HepG2 (cell line): Measurements from ENCODE around the gene KCNK7. TPM values are rescaled to one million over a fixed set of nuclear protein-coding genes. Genes with fewer than 3 reads are reported as not detected.

Experiments
- ATF7 ChIP-seq, 2 experiments: fragments of 450-650 bp in 1 of 2; sonication (generic) in 1 of 2; formaldehyde crosslinking in 1 of 2; IDR thresholded peaks; 2 replicates each; pipeline versions ENCODE4 v1.4.0 to v1.6.1; 2016 to 2020; ENCODE audit warnings: antibody characterized with exemption in 1 of 2, mild to moderate bottlenecking in 1 of 2, missing genetic modification reagents in 1 of 2
- BORCS8-MEF2B ChIP-seq: sonication (generic); formaldehyde crosslinking; IDR thresholded peaks from 2 replicates; pipeline ENCODE4 v1.8.0; 2022; ENCODE audit warnings: mild to moderate bottlenecking, missing genetic modification reagents
- EEA1 ChIP-seq: sonication (generic); formaldehyde crosslinking; IDR thresholded peaks from 2 replicates; pipeline ENCODE4 v1.5.1; 2020; ENCODE audit warnings: mild to moderate bottlenecking, missing genetic modification reagents, borderline replicate concordance
- ESRRA ChIP-seq: sonication (generic); formaldehyde crosslinking; IDR thresholded peaks from 2 replicates; pipeline ENCODE4 v1.5.1; 2020; ENCODE audit warnings: mild to moderate bottlenecking, low read depth, missing genetic modification reagents
- EZH2 ChIP-seq: conservative IDR thresholded peaks from 2 replicates; pipeline ENCODE4 v1.6.1; 2012; ENCODE audit warnings: mild to moderate bottlenecking, low read depth, low read length, moderate library complexity
- NKX3-1 ChIP-seq: sonication (generic); formaldehyde crosslinking; IDR thresholded peaks from 2 replicates; pipeline ENCODE4 v1.5.0; 2020; ENCODE audit warnings: missing genetic modification reagents
- SIX1 ChIP-seq: sonication (generic); formaldehyde crosslinking; IDR thresholded peaks from 2 replicates; pipeline ENCODE4 v1.4.0; 2020; ENCODE audit warnings: missing genetic modification reagents, borderline replicate concordance
- SYNCRIP ChIP-seq: fragments of 200-400 bp; formaldehyde crosslinking; IDR thresholded peaks from 2 replicates; pipeline ENCODE4 v1.6.1; 2018; ENCODE audit warnings: mild to moderate bottlenecking, low read depth, low read length; ENCODE audit not compliant: insufficient read depth
- TBX3 ChIP-seq: fragments of 450-650 bp; IDR thresholded peaks from 2 replicates; pipeline ENCODE4 v1.6.1; 2017; ENCODE audit warnings: antibody characterized with exemption, mild to moderate bottlenecking, inconsistent platforms, borderline replicate concordance
- THYN1 ChIP-seq: sonication (generic); formaldehyde crosslinking; IDR thresholded peaks from 2 replicates; pipeline ENCODE4 v1.8.1; 2023; ENCODE audit warnings: low read depth, mild to moderate bottlenecking, moderate library complexity, missing genetic modification reagents, borderline replicate concordance
- ZC3H13 ChIP-seq: sonication (generic); formaldehyde crosslinking; IDR thresholded peaks from 2 replicates; pipeline ENCODE4 v1.8.1; 2023; ENCODE audit warnings: mild to moderate bottlenecking, missing genetic modification reagents, moderate library complexity
- ZMYM3 ChIP-seq: sonication (generic); formaldehyde crosslinking; IDR thresholded peaks from 2 replicates; pipeline ENCODE4 v1.5.1; 2020; ENCODE audit warnings: mild to moderate bottlenecking, missing genetic modification reagents
- ZNF34 ChIP-seq: sonication (generic); formaldehyde crosslinking; IDR thresholded peaks from 2 replicates; pipeline ENCODE4 v1.4.0; 2020; ENCODE audit warnings: mild to moderate bottlenecking, missing genetic modification reagents, borderline replicate concordance
- ZNF343 ChIP-seq: sonication (generic); formaldehyde crosslinking; IDR thresholded peaks from 2 replicates; pipeline ENCODE4 v1.4.0; 2020; ENCODE audit warnings: mild to moderate bottlenecking, missing genetic modification reagents
- ZNF580 ChIP-seq: IDR thresholded peaks from 2 replicates; pipeline ENCODE4 v1.6.1; 2016; ENCODE audit warnings: low read depth, borderline replicate concordance
- ZNF629 ChIP-seq: sonication (generic); formaldehyde crosslinking; conservative IDR thresholded peaks from 2 replicates; pipeline ENCODE4 v1.5.0; 2020; ENCODE audit warnings: missing genetic modification reagents
- ZNF660 ChIP-seq: sonication (generic); formaldehyde crosslinking; IDR thresholded peaks from 2 replicates; pipeline ENCODE4 v1.5.1; 2020; ENCODE audit warnings: mild to moderate bottlenecking, low read depth, missing genetic modification reagents, borderline replicate concordance
- ZNF672 ChIP-seq: sonication (generic); formaldehyde crosslinking; IDR thresholded peaks from 2 replicates; pipeline ENCODE4 v1.8.1; 2022; ENCODE audit warnings: missing genetic modification reagents
- ZNF710 ChIP-seq: sonication (generic); formaldehyde crosslinking; IDR thresholded peaks from 2 replicates; pipeline ENCODE4 v1.5.0; 2020; ENCODE audit warnings: mild to moderate bottlenecking, missing genetic modification reagents, borderline replicate concordance
- ZNF75D ChIP-seq: sonication (generic); formaldehyde crosslinking; IDR thresholded peaks from 2 replicates; pipeline ENCODE4 v1.8.1; 2023; ENCODE audit warnings: missing genetic modification reagents, mild to moderate bottlenecking, borderline replicate concordance
- polyA plus RNA-seq, 8 experiments: library from polyadenylated mRNA; depleted of rRNA in 3 of 8; stranded (reverse) in 7 of 8; unstranded in 1 of 8; fragments of >200 nt; fragmentation: Illumina TruSeq in 4 of 8; extraction: Trizol in 4 of 8; gene quantifications; 2 replicates each; pipeline versions ENCODE4 v1.2.1 to v1.2.3, GENCODE V29; 2011 to 2016; ENCODE audit warnings: low read depth in 4 of 8, missing spikeins in 1 of 8, mixed read lengths in 1 of 8; ENCODE audit not compliant: insufficient read depth in 1 of 8
- total RNA-seq, 5 experiments: library from RNA; depleted of rRNA; stranded (reverse); fragments of >200 nt; fragmentation: Illumina TruSeq; extraction: Trizol; gene quantifications; 2 replicates each; pipeline ENCODE4 v1.2.3, GENCODE V29; 2016; ENCODE audit warnings: low read depth in 1 of 5
- TF ChIP-seq, protein P1 (sequence below): sonication (generic); formaldehyde crosslinking; IDR thresholded peaks from 2 replicates; pipeline ENCODE4 v1.4.0; 2020; ENCODE audit warnings: mild to moderate bottlenecking, missing genetic modification reagents

The KCNK7 gene
- total and polyA plus RNA-seq, 2 of the 13 experiments (the other 11 are each of a cell fraction or from before 2014, with no cell fraction given) = 0.11 TPM; not detected in 1

- TF ChIP-seq NKX3-1 (CRISPR knock-in tag) (peak; percentile 67), BORCS8-MEF2B (no peak), ESRRA (CRISPR knock-in tag) (no peak), ZC3H13 (peak; percentile 64; the same call in 1 of the 2 replicates), THYN1 (CRISPR knock-in tag) (no peak), ZNF580 (CRISPR knock-in tag) (no peak), SYNCRIP (no peak), ZNF629 (CRISPR knock-in tag) (no peak; the same call in 1 of the 2 replicates), ZMYM3 (no peak), ZNF660 (CRISPR knock-in tag) (no peak), ZNF710 (peak; percentile 5; the same call in 1 of the 2 replicates), TBX3 (no peak), SIX1 (CRISPR knock-in tag) (no peak), ATF7 (IDR thresholded peaks at IDR 0.05) (no peak), ATF7 (CRISPR knock-in tag; IDR thresholded peaks at IDR 0.05) (no peak), ZNF75D (CRISPR knock-in tag) (no peak), EZH2 (no peak), ZNF672 (CRISPR knock-in tag) (0 out of 2 replicates have a peak, but pooled peaks have one; percentile 51), ZNF343 (no peak), EEA1 (CRISPR knock-in tag) (peak; percentile 58; the same call in 1 of the 2 replicates), ZNF34 (CRISPR knock-in tag) (no peak)
- TF ChIP-seq, protein P1, sequence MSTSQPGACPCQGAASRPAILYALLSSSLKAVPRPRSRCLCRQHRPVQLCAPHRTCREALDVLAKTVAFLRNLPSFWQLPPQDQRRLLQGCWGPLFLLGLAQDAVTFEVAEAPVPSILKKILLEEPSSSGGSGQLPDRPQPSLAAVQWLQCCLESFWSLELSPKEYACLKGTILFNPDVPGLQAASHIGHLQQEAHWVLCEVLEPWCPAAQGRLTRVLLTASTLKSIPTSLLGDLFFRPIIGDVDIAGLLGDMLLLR (CRISPR knock-in tag) = no peak
Measured at GRCh38 chr11:65569164-65569972, 26.2 kb downstream of the KCNK7 start (continued).
